HepG2 (cell line): ENCODE data around the gene WARS2. TPM values are rescaled to one million over a fixed set of nuclear protein-coding genes. Genes with fewer than 3 reads are reported as not detected.

ENCODE experiments used
- AKNA ChIP-seq: sonication (generic); formaldehyde crosslinking; IDR thresholded peaks from 2 replicates; pipeline ENCODE4 v1.4.0; 2020; ENCODE audit warnings: missing genetic modification reagents, borderline replicate concordance
- ATF1 ChIP-seq: IDR thresholded peaks from 2 replicates; pipeline ENCODE4 v1.6.1; 2016; ENCODE audit warnings: mild to moderate bottlenecking, control low read depth
- ATF6 ChIP-seq: sonication (generic); formaldehyde crosslinking; conservative IDR thresholded peaks from 2 replicates; pipeline ENCODE4 v1.4.0; 2020; ENCODE audit warnings: missing genetic modification reagents
- ZNF160 ChIP-seq: sonication (generic); formaldehyde crosslinking; IDR thresholded peaks from 2 replicates; pipeline ENCODE4 v1.8.0; 2022; ENCODE audit warnings: mild to moderate bottlenecking, inconsistent platforms, missing genetic modification reagents
- ZNF281 ChIP-seq: sonication (generic); formaldehyde crosslinking; IDR thresholded peaks from 2 replicates; pipeline ENCODE4 v1.4.0; 2020; ENCODE audit warnings: missing genetic modification reagents, borderline replicate concordance
- ZNF704 ChIP-seq: sonication (generic); formaldehyde crosslinking; IDR thresholded peaks from 2 replicates; pipeline ENCODE4 v1.8.1; 2023; ENCODE audit warnings: mild to moderate bottlenecking, inconsistent platforms, moderate library complexity, missing genetic modification reagents, borderline replicate concordance
- polyA plus RNA-seq, 8 experiments: library from polyadenylated mRNA; depleted of rRNA in 3 of 8; stranded (reverse) in 7 of 8; unstranded in 1 of 8; fragments of >200 nt; fragmentation: Illumina TruSeq in 4 of 8; extraction: Trizol in 4 of 8; gene quantifications; 2 replicates each; pipeline versions ENCODE4 v1.2.1 to v1.2.3, GENCODE V29; 2011 to 2016; ENCODE audit warnings: low read depth in 4 of 8, missing spikeins in 1 of 8, mixed read lengths in 1 of 8; ENCODE audit not compliant: insufficient read depth in 1 of 8
- total RNA-seq, 5 experiments: library from RNA; depleted of rRNA; stranded (reverse); fragments of >200 nt; fragmentation: Illumina TruSeq; extraction: Trizol; gene quantifications; 2 replicates each; pipeline ENCODE4 v1.2.3, GENCODE V29; 2016; ENCODE audit warnings: low read depth in 1 of 5

WARS2 gene
- total and polyA plus RNA-seq, 2 of the 13 experiments (the other 11 are each of a cell fraction or from before 2014, with no cell fraction given) = 12.4 to 18.8 TPM

GRCh38 chr1:119186471-119186870, 46.0 kb upstream of the WARS2 start (continued):
- TF ChIP-seq AKNA (CRISPR knock-in tag) (no peak), ZNF160 (CRISPR knock-in tag) (no peak), ZNF704 (CRISPR knock-in tag) (no peak), ATF6 (no peak), ATF1 (no peak), ZNF281 (CRISPR knock-in tag) (no peak)
